Endothelial cell of hepatic sinusoid (primary cell): ENCODE data around the gene SHROOM3.
"Not testable (repeated sequence)": the region's sequence is repeated elsewhere in the genome, so short reads cannot be mapped to it uniquely, and the experiment has no call there.

Experiments
- in situ Hi-C: cut with HindIII; loops from 2 replicates; pipeline ENCODE4 v1.10.0; 2017; ENCODE audit warnings: low sequenced_read_pairs

The SHROOM3 gene

DNA sequence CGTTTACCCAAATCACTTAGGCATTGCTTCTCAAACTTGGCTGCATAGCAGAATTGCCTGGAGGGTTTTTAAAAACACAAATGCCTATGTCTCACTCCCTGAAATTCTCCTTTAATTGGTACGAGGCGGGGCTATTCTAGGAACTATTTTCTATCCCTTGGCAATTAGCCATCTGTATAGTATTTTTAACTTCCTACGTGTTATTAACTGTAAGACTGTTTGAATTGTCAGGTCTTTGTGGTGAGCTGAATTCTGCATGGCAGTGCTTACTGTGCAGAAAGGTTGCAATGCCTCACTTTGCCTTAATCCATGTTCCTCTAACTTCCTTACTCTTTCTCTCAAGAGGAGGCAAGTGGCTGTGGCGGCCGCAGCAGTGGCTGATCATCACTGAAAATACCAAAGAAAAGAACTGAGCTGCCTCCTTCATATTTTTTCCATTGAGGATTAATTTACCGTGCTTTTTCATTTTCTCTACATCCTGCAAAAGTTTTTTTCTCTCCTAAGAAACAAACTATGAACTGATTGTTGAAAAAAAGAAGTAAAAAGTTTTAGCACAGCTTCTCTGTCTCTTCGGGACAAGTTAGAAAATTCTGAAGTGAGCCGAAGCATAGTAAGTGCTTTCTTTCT, at the start of gene SHROOM3:
Gene SHROOM3 (plus strand): TSS at position 329 of the 627 bp plus-strand sequence. CDS start 824 bp downstream, outside the sequence.
- in situ Hi-C loops = no loop called here

DNA sequence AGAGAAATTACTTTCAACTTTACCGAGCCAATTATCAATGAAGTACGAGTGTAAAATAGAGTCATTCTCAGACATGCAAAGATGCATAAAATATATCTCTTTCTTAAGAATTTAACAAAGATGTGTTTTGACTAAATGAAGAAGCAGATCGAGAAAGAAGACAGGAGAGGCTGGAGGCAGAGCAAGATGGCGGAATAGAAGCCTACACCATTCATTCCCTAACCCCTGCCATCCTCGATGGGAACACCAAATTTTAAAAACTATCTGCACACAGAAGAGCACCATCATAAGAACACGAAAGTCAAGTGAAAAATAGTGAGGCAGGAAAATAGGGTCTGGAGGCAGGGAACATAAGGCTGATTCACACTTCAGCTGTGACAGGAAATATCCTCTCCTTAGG, 49.1 kb upstream of the SHROOM3 start:
- in situ Hi-C loops = no loop called here

DNA sequence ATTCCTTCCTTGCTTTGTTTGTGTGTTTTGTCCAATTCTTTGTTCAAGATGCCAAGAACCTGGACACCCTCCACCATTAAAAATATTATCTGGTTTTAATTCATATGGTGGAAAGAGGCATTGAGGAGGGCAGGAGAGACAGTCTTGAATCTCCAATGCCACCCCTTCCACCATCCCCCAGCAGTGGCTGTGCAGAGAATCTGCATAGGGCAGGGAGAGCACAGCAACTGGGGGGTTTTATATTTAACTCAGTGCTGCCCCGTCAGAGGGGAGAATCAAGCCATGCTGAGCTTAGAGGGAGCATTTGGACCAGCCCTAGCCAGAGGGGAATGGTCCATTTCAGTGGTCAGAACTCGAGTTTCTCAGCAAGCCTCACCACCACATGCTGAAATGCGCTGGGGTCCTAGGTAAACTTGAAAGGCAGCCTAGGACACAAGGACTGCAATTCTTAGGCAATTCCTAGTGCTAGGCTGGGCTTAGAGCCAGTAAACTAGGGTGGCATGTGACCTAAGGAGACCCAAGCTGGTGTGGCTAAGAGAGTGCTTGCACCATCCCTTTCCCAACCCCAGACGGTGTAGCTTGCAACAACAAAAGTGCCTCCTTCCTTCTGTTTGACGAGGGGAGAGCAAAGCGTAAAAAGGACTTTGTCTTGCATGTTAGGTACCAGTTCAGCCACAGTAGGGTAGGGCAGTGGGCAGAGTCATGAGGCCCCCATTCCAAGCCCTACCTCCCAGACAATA, 48.3 kb upstream of the SHROOM3 start:
- in situ Hi-C loops = no loop called here

DNA sequence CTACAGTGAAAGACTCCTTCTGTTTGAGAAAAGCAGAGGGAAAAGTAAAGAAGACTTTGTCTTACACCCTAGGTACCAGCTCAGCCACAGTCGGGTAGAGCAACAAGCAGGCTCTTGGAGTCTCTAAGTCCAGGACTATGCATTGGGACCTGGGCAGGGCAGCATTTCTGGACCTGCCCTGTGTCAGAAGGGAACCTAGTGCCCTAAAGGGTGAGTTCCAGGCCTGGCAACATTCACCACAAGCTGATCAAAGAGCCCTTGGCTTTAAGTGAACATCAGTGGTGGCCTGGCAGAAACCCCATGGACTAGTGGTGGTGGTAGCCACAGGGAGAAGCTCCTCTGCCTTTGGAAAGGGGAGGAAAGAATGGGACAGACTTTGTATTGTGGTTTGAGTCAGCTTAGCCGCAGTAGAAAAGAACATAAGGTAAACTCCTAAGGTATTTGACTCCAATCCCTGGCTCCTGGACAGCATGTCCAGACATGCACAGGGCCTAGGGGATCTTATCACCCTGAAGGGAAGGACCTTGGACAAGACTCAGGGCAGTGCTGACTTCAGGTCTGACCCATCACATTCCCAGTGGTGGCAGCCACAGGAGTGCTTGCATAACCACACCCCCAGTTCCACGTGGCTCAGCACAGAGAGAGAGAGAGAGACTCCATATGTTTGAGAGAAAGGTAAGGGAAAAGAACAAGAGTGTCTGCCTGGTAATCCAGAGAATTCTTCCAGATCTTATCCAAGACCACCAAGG, 46.7 kb upstream of the SHROOM3 start:
- in situ Hi-C loops = no loop called here

DNA sequence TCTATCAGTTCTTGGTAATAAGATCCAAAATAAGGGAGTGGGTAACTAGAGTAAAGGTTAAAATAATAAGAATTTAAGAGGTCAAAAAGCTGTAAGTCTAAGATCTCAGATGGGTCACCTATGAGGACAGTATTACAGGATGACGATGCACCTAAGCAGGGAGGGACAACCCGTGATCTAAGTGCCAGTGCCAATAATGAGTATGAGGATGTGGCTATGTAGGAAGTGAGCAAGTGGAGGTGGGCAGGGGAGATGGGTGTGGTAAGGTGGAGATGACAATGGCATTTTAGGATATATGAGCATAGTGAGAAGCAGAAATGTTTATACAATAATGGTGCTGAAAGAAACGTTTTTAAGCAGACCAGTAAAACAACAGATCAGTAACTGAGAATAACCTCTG, 33.4 kb upstream of the SHROOM3 start:
- in situ Hi-C loops = no loop called here

DNA sequence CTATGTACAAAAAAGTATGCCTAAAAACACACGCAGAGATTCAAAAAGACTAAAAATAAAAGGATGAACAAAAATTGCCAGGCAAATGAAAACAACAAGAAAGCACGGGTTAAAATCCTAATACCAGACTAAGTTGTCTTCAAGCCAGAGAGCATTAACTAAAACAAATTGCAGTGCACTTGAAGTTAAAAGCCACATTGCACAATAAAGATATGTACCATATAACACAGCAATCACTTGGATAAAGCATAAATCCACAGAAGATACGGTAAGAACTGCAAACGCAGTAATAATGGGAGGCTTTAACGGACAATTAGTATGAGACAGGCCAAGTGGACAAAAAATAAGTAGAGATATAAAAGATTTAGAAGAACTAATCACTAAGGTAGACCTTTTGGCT, 28.9 kb upstream of the SHROOM3 start:
- in situ Hi-C loops = no loop called here

DNA sequence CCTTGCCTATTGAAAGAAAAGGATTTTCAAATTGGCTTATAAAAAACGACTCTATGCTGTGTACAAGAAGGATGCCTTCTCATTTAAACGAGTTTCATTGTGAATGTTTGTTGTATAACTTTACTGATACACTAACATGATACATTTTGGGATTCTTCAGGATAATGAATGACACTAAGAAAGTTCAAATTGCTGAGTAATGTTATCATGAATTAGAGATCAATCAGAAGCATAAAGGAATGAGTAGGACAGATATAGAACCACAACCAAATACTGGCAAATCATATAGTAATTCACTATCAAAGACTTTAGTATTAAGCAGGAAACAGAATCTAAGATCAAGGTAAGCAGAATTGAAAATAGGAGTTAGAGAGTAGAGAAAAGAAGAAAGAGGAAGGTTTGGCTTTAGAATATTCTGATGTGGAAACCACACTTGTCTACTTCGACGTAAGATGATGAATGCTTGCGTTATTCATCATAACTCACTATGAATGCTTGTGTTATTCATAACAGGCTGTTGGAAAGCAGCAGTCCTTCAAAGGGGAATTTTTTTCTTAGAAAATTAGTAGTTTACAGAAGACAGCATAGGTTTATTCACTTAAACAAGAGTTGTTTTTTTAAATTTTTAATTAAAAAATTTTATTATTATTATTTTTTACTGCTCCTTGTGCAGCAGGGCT, 27.4 kb upstream of the SHROOM3 start:
- in situ Hi-C loops = no loop called here

DNA sequence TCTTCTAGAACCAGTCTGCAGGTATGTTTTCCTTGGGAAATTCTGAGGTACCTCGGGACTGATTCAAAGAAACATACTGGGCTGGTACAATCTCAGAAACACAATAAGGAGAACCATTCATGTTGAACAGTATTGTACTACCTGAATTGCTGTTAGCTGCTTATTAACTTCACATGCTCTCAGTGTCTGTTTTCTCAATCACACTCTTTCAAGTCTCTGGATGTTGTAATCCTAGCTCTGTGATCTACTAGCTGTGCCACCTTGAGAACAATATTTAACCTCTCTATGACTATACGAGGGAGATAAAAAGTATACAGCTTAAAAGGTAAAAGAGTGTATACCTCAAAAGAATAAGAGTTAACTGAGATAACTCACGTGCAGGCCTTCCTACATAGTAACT, 24.4 kb upstream of the SHROOM3 start:
- in situ Hi-C loops = no loop called here

DNA sequence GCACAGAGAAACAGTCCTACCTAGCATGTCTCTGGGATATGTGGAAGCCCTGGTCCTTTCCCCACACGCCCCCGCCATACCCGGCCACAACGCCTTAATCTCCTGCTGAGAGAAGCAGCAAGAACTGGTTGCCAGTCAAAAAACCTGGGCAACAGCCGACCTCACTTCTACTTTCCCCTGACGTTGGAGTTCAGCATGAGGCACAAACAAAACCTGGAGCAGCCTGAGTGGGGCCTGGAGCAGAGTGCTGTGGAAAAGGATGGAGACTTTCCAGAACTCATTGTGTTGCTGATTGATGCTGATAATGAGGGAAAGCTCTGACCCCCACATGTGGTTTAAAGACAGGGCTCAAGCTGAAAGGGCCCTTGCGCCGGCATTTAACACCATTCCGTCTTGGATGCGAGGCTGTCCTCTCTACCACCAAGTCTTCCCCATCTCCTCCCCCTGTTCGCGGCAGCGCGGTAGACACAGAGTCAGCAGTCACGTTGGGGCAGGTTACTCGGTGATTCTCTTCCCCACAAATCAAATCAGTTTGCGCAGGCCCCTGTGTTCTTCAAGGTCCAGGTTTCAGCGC, 14.8 kb upstream of the SHROOM3 start:
- in situ Hi-C loops = no loop called here

DNA sequence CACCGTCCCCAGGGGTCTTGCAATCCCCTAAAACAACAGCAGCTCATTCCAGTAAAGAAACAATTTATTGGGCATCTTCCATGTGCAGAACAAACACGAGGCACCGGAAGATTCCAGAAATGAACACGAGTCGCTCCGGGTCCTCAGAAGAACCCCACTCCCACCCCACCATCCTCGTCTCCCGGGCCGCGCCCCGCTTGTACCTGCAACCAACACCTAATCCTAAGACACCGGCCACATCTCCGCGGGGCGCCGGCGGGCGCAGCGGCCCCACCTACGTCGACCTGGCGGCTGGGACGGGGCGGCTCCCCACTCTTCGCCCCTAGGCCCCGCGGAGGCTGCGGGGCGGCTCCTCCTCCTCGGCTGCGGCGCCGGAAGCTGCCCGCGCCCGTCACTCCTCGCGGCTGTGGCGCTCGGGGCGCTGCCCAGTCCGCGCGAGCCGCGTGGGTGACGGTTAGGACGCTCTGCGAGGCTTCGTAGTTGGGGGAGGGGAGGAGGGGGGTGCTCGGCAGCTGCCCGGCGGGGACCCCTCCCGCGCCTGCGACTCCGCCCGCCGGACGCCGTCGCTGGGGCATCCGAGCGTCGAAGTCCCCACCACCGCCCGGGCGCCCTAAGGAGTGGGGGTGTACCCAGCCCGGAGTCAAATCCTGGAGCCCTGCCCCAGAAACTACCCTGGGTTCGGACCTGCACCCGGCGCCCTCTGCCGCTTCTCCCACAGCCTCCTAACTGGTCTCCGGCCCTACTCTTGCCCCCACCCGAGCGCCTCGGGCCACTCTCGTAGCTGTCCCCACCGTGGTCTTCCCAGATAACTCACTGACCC, 14.1 kb upstream of the SHROOM3 start, which contains the start of gene CCDC158:
Gene CCDC158 (minus strand): TSS at position 380 of the 820 bp plus-strand sequence. CDS start 17,934 bp downstream, outside the sequence.
- in situ Hi-C loops = no loop called here

DNA sequence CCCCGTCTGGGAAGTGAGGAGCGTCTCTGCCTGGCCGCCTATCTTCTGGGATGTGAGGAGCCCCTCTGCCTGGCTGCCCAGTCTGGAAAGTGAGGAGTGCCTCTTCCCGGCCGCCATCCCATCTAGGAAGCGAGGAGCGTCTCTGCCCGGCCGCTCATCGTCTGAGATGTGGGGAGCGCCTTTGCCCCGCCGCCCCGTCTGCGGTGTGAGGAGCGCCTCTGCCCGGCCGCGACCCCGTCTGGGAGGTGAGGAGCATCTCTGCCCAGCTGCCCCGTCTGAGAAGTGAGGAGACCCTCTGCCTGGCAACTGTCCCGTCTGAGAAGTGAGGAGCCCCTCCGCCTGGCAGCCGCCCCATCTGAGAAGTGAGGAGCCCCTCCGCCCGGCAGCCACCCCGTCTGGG, 11.9 kb upstream of the SHROOM3 start:
- in situ Hi-C loops = not testable (repeated sequence)

DNA sequence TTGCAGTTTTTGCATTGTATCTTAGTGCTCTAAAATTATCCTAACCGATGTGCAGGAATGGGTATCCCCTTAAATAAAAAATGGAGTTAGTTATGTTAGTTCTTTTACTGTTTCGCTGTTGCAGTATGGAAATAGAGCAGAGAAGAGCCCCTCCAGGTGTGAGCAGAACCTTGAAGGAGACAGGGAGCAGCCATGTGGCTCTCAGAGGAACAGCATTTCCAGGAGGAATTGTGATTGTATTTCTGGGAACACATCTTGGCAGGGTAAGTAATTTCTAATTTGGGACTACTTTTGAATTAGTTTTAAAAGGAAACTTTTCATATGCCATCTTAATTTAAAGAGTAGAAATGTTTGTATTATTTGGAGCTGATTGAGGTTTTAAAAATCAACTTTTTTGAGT, 8.8 kb upstream of the SHROOM3 start:
- in situ Hi-C loops = no loop called here

DNA sequence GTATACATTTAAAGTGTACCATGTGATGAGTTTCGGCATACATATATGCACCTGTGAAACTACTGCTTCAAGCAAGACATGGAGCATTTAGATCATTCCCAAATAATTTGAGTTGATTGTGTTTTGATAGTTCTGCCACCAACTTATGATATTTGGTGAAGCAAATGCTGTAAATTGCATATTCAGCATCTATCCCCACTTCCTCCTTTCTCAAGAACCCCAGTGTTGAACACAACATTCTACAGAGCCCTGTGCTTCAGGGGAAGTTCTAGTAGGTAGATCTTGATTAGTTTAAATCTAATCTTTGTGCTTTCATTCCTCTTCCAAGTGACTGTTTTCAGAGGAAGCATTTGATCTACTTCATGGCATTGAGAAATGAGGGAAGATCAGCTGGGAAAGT, 5.4 kb upstream of the SHROOM3 start:
- in situ Hi-C loops = no loop called here

DNA sequence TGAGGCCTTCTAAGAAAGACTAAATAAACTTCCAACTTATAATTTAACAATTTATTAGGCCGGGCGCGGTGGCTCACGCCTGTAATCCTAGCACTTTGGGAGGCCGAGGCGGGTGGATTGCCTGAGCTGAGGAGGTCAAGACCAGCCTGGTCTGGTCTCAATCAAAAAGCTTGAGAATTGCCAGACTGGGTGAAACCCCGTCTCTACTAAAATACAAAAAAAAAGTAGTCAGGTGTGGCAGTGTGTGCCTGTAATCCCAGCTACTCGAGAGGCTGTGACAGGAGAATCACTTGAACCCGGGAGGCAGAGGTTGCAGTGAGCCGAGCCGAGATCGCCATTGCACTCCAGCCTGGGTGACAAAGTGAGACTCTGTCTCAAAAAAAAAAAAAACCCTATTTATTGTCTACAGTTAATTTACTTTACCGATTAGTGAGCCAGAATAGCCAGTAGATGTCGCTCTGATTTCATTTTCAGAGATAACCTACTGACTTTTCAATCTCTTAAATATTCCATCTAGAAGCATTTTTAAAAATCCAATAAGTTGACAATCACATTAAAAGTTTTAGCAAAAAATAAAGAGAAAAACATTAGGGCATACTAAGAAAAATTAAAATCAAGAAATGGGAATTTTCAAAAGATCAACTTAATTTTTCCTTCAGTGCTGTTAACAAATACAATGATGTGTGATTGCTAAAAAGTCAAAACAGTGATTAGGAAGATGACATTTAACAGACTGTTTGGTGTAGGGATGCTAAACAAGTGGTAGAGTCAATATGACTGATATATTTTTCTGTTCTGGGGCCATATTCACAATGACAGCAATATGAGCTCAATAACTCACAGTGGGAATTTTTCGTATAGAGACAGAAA, 4.3 kb upstream of the SHROOM3 start:
- in situ Hi-C loops = no loop called here

DNA sequence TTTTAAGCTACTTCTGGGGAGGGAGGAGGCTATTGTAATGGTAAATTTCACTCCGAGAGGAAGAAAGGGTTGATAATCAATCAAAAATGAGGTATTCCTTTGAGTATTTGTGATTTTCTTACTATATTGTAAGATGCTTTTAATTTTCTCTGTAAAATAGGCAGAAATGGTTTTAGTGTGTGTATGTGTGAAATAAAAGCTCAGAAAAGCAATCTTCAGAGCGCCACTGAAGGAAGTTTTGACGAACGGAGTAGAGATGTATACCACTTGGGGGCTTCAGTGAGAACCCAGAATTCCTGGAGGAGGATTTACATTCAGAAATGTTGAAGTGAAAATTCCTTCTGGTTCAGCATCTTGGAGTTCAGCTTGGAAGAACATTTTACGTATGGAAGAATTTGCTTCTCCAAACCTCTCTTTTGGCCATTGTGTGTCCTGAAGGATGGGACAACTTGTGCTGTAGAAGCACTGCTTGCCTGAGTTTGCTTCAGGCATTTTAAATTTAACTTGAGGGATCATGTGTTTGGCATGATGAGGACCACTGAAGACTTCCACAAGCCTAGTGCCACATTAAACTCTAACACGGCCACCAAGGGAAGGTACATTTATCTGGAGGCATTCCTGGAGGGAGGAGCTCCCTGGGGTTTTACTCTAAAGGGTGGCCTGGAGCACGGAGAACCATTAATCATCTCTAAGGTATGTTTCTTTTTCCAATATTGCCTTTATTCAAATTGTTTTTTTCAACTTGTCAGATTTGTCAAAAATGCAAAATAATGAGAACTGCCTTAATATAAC, 695 bp downstream of the SHROOM3 start:
- in situ Hi-C loops = no loop called here

DNA sequence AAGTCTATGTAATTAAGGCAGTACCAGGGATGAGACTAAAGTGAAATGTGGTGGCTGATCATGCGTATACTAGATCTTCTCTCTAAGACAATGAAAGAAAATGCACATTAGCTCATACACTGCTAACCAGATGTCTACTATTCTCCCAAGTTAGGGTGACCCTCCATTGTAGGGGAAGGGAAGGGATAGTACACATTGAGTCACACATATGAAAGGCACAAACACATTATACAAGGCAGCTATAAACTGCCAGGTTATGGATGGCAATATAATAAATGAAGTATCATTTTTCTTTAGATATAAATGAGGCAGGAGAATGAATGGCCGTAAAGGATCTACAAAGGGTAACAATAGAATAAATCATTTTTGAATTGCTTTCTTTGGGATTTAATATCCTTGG, 4.5 kb downstream of the SHROOM3 start:
- in situ Hi-C loops = no loop called here

DNA sequence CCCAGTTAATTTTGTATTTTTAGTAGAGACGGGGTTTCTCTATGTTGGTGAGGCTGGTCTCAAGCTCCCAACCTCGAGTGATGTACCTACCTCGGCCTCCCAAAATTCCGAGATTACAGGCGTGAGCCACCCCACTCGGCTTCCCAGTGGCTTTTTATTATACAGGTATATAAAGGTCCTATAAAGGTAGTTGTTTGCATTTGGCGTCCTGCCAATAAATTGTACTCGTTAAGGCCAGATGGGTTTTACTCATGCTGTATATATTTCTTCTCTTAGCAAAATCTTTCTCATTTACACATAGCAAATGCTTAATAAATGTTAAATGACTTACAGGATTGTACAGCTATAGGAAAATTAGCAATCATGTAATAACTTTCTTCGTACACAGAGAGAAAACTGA, 6.9 kb downstream of the SHROOM3 start:
- in situ Hi-C loops = no loop called here

DNA sequence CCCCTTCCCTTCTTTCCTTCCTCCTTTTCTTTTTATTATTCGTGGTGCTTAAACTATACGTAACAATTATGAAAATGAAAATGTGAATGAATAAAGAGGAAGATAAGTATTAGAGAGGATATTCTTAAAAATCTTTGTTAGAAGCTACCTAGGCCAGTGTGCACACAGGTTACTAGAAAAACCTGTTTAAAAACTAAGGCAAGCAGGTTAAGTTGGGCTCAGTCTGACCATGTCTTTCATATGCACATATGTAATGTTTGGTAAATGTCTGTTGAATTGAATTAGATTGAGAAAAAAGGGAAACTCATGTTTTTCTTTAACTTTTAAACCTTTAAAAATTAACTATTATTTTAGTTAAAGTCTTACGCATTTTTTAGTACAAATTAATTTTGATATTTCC, 7.8 kb downstream of the SHROOM3 start:
- in situ Hi-C loops = no loop called here
